T-helper 22 cell (primary cell): ENCODE results near the gene SPANXB1.
"Not testable (repeated sequence)": the region's sequence is repeated elsewhere in the genome, so short reads cannot be mapped to it uniquely, and the experiment has no call there.

Source experiments
- DNase-seq: peaks from one replicate; pipeline ENCODE4 v3.0.0-alpha.2; 2020; ENCODE audit warnings: low read depth

The SPANXB1 gene, protein sequence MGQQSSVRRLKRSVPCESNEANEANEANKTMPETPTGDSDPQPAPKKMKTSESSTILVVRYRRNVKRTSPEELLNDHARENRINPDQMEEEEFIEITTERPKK

DNA sequence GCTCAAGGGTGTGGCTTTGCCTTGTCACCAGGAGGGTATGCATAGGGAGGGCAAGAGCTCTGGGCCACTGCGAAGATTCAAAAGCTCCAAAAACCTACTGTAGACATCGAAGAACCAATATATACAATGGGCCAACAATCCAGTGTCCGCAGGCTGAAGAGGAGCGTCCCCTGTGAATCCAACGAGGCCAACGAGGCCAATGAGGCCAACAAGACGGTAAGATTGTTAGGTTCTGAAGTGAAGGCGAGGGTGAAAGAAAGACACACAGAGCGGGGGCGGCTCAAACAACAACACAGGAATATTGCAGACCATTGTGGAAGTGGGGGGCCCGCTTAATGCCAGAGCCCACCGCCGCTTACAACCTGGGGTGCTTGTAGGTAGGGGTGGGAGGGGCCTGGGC, at the start of gene SPANXB1:
Gene SPANXB1, plus strand, starts transcription at position 27 of the 400 bp plus-strand sequence. Its CDS starts 100 bp downstream, at position 127.
- not testable (repeated sequence) for DNase-seq

DNA sequence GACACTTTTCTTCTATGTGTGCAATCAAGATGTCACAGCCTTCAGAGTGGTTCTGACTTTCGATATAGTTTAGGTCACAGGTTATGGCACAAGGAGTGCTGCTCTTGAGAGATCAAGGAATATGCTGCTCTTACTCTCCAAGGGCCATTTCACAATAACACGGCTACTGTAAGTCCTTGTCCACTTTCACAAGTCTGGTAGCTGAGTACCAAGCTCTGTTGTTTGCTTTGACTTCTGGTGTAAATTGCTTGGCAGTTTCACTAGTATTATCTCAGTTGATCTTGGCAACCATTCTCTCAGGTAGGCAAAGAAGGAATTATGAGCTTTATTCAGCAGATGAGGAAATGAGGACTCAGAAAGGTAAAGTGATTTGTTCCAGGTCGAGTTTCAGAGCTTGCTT, 35.4 kb upstream of the SPANXB1 start:
- no peak for DNase-seq

DNA sequence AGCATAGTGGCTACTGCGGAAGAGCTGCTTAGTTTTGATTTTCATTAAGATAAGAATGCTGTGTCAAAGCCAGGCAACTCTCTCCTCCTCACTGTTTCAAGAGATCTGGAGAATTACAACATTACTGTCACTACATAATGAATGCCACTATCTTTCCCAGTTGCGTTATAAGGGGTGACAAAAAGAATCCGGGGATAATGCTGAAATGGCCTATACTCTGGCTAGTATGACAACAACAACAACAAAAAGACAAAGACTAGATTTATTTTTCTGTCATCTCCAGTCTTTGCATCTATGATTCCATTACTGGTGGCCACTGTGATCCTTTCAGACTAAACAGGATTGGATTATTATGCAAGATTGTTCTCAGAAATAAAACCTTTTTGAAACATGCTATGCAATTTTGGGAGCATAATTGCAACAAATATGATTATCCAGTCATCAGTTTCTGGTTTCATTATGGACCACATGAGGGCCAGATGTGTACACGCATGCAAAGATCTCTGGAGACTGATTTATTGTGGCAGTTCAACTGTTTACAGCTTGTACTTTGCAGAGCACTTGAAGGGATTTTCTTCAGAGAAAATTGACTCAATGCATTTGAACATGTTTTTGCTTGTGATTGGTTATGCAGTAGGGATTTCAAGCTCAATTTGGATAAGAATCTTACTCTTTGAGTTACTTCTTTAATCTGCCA, 31.1 kb upstream of the SPANXB1 start:
- DNase-seq: no peak

DNA sequence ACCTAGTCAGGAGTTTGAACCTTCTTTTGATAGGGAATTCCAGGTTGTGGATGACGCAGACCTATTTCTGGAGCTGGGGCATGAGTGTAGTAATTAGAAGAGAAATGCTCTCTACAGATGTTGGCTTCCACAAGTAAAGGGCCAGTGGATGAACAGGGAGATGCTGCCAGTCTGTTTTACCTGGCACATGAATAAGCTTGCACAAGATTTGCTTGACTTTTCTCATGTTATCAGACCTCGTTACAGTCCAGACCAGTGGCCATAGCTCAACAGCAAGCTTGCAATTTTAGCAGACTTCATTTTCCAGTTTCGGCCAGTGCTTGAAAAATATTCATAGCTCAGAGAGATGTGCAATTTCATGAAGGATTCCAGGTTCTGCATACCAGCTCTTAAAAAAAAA, 26.9 kb upstream of the SPANXB1 start:
- DNase-seq: no peak

DNA sequence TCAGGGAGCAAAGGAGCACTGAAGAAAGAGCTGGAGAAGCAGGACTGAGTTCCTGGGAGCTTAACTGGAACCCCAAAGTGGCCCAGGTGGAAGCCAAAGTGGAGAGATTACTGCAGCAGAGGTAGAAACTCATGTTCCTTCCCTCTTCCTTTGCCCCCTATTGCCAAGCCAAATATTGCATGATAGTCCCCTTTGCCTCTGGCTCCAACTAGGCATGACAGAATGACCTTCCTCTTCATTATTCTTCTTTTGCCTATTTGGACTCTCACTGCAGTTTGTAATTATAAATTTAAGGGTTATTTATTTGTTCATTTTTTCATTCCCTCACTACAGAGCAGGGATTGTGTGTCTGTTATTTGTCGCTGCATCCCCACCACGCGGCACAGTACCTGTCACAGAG, 22.1 kb upstream of the SPANXB1 start:
- DNase-seq: no peak

DNA sequence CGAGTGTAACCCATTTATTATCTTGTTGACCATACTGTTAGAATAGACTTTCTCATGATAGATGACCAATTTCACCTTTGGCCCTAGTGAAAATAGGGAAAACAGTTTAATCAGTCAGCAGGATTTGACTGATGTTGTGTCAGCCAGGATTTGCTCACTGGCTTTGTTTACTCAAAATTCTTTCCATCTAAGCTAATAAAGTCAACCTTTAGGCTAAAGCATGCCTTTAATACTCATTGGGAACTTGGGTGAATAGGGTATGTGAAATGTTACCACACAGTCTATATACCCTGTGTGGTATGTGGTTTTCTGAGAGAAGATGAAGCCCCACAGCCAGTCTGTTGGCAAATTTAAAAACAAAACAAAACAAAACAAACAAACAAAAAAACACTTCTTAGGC, 18.7 kb upstream of the SPANXB1 start:
- no peak for DNase-seq

DNA sequence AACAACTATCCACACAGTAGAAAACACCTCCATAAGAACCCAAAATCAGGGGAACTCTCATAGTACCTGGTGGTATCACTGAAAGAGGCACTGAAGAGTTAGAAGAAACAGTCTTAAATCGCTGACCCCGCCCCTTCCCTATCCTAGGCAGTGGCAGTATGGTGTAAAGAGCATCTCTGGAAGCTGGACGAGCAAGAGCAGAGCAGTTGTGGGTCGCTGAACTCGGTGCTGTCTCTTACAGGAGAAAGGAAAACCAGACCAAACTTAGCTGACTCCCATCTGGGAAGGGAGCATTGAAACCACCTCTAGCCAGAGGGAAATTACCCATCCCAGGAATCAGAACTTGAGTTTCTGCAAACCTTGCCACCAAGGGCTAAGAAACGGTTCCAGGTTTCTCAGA, 2.8 kb downstream of the SPANXB1 start:
- not testable (repeated sequence) for DNase-seq

DNA sequence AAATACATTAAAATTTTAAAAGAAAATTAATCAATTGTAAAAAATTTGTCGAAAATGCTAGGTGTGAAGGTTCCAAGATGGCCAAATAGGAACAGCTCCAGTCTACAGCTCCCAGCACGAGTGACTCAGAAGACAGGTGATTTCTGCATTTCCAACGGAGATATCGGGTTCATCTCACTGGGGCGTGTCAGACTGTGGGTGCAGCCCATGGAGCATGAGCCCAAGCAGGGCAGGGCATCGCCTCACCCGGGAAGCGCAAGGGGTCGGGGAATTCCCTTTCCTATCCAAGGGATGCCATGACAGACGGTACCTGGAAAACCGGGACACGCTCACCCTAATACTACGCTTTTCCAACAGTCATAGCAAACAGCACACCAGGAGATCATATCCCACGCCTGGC, 41.9 kb downstream of the SPANXB1 start:
- DNase-seq: not testable (repeated sequence)

DNA sequence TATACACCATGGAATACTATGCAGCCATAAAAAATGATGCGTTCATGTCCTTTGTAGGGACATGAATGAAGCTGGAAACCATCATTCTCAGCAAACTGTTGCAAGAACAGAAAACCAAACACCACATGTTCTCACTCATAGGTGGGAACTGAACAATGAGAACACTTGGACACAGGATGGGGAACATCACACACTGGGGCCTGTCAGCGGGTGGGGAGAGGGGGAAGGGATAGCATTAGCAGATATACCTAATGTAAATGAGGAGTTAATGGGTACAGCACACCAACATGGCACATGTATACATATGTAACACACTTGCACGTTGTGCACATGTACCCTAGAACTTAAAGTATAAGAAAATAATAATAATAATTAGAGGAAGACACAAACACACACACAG, 47.5 kb downstream of the SPANXB1 start:
- not testable (repeated sequence) for DNase-seq

DNA sequence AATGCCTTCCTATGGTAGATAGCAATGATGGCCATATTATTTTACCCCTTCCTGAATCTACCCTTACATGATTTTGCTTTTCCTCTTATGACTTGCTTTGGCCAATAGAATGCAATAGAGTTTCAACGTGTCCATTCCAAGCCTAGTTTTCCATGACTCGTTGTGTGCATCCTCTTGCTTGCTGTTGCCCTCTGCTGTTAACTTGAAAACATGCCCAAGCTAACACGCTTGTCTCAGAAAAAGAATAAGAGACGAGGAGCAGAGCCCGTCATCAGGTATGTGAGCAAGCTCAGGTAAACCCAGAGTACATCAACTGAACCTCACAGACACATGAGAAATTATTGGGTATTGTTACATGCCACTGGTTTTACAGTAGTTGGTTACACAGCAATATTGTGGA, 49.7 kb downstream of the SPANXB1 start:
- not testable (repeated sequence) for DNase-seq
